PC-9 (cell line): Measurements from ENCODE around the gene HTRA3.

Experiments used
- EZH2 ChIP-seq: fragments of 200-600 bp; sonication (generic); IDR thresholded peaks from 2 replicates; pipeline ENCODE4 v1.8.0; 2017; ENCODE audit warnings: antibody characterized with exemption, low read depth
- TF ChIP-seq, protein P1 (sequence below): fragments of 200-600 bp; sonication (generic); conservative IDR thresholded peaks from 2 replicates; pipeline ENCODE4 v1.6.1; 2017; ENCODE audit warnings: mixed run types, antibody characterized with exemption, mild to moderate bottlenecking, moderate library complexity

- TF ChIP-seq, protein P1, sequence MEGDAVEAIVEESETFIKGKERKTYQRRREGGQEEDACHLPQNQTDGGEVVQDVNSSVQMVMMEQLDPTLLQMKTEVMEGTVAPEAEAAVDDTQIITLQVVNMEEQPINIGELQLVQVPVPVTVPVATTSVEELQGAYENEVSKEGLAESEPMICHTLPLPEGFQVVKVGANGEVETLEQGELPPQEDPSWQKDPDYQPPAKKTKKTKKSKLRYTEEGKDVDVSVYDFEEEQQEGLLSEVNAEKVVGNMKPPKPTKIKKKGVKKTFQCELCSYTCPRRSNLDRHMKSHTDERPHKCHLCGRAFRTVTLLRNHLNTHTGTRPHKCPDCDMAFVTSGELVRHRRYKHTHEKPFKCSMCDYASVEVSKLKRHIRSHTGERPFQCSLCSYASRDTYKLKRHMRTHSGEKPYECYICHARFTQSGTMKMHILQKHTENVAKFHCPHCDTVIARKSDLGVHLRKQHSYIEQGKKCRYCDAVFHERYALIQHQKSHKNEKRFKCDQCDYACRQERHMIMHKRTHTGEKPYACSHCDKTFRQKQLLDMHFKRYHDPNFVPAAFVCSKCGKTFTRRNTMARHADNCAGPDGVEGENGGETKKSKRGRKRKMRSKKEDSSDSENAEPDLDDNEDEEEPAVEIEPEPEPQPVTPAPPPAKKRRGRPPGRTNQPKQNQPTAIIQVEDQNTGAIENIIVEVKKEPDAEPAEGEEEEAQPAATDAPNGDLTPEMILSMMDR: no peak
- no peak for TF ChIP-seq EZH2
Observed at GRCh38 chr4:8319731-8320385, 50.3 kb downstream of the HTRA3 start.
